ENCODE measurements around the gene GJC3. TPM values are rescaled to one million over a fixed set of nuclear protein-coding genes. Genes with fewer than 3 reads are reported as not detected.
"Not testable (repeated sequence)": the region's sequence is repeated elsewhere in the genome, so short reads cannot be mapped to it uniquely, and the experiment has no call there.

Gene GJC3, protein sequence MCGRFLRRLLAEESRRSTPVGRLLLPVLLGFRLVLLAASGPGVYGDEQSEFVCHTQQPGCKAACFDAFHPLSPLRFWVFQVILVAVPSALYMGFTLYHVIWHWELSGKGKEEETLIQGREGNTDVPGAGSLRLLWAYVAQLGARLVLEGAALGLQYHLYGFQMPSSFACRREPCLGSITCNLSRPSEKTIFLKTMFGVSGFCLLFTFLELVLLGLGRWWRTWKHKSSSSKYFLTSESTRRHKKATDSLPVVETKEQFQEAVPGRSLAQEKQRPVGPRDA
- total RNA-seq: 0.14 and 0.16 TPM in 2 replicates

DNA sequence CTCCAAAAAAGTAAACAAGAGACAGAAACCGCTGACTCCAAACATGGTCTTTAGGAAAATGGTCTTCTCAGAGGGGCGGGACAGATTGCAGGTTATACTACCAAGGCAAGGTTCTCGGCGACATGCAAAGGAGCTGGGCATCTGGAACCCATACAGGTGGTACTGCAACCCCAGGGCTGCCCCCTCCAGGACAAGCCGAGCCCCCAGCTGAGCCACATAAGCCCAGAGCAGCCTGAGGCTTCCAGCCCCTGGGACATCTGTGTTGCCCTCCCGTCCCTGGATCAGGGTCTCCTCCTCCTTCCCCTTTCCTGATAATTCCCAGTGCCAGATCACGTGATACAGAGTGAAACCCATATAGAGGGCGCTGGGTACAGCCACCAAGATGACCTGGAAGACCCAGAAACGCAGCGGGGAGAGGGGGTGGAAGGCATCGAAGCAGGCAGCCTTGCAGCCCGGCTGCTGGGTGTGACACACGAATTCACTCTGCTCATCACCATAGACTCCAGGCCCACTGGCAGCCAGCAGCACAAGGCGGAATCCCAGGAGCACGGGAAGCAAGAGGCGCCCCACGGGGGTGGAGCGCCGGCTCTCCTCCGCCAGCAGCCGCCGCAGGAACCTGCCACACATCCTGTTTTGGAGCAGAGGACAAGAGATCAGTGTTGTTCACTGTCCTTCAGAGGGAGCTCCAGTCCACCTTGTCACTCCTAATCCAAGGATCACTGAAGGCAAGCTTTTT, at the start of gene GJC3:
Gene GJC3 (minus strand): TSS at position 627 of the 736 bp plus-strand sequence. CDS start 0 bp downstream, at position 627.
- intact Hi-C loops (cut with micrococcal nuclease): loop anchor here (1.0 kb wide), 1 partner anchor 10 kb away; the partner anchor contains the start of gene TRIM4

DNA sequence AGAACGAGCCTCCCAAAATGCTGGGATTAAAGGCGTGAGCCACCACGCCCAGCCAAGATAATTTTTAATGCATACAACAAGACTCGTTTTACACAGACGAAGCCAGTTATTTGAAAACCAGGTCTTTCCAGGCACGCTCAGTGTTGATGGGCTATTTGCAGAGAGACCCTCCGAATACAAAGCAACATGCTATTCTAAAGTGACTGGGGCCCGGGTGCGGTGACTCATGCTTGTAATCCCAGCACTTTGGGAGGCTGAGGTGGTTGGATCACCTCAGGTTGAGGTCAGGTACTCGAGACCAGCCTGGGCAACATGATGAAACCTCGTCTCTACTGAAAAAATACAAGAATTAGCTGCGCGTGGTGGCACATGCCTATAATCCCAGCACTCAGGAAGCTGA, 47.2 kb upstream of the GJC3 start:
- intact Hi-C loops (cut with micrococcal nuclease): no loop called here

DNA sequence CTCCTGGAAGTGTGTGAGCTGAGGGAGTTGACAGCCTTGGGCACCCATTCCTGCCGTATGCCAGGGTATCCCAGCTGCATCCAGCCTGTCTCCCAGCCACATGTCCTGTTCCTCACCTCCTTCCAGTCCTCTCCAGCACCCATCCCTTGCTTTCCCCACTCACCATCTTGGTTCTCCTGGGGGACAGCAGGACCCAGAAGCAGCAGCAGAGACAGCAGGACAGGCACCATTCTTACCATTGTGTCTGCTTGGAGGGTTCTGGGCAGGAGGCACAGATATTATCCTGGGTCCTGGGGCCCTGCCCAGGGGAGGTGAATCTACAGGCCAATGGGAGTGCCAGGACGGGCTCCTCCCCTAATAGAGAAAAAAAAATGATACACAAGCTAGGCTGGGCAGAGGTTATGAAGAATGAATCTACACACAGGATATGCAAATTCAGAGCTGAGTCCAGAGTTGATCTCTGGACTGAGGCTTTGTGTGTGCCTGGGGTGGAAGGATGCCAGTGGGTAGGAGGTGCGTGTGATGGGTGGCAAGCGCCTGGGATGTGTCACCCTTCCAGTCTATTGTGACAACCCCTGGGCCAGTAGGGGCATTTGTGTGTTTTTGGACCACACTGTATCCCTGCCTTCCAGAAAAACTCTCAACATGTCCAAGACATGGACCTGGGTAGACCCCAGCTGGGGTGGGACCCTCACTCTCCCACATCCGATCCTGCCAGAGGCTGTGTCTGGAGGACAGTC, 46.5 kb upstream of the GJC3 start, which contains the start of gene AZGP1:
Gene AZGP1 (minus strand): TSS at position 250 of the 740 bp plus-strand sequence. CDS start 11 bp downstream, at position 239.
- intact Hi-C loops (cut with micrococcal nuclease): no loop called here

DNA sequence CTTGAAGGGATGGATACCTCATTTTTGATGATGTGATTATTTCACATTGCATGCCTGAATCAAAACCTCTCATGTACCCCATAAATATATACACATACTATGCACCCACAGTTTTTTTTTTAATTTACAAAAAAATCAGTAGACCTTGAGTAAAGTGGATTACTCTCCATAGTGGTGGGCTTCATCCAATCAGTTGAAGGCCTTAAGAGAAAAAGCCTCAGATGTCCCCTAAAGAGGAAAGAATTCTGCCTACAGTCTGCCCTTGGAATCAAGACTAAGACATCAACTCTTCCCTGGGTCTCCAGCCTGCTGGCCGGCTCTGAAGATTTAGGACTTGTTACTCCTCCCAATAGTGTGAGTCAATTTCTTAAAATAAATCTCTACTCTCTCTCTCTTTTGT, 45.3 kb upstream of the GJC3 start:
- intact Hi-C loops (cut with micrococcal nuclease): no loop called here

DNA sequence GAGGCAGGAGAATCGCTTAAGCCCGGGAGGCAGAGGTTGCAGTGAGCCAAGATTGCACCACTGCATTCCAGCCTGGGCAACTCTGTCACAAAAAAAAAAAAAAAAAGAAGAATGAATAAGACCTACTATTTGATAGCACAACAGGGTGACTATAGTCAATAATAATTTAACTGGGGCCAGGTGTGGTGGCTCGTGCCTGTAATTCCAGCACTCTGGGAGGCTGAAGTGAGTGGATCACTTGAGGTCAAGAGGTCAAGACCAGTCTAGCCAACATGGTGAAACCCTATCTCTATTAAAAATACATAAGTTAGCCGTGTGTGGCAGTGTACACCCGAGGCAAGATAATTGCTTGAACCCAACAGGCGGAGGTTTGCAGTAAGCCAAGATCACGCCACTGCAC, 44.4 kb upstream of the GJC3 start:
- intact Hi-C loops (cut with micrococcal nuclease): not testable (repeated sequence)

DNA sequence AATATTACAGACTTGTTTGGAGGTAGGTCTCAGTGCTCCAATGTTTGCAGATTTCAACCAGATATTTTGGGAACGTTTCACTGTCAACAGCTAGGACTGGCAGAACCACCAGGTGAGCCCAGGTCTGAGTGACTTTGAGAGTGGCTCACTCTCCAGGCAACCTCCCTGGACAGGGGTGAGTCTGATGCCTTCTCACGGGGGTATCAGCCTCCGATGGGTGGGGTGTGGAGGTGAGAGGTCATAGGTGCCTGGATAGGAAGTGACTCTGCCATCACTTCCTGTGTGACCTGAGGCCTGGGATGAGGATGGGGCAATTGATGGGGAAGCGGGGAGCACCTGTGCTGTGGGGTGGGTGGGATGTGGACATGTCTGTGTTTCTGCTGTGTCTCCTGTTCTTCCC, 41.8 kb upstream of the GJC3 start:
- intact Hi-C loops (cut with micrococcal nuclease): no loop called here

DNA sequence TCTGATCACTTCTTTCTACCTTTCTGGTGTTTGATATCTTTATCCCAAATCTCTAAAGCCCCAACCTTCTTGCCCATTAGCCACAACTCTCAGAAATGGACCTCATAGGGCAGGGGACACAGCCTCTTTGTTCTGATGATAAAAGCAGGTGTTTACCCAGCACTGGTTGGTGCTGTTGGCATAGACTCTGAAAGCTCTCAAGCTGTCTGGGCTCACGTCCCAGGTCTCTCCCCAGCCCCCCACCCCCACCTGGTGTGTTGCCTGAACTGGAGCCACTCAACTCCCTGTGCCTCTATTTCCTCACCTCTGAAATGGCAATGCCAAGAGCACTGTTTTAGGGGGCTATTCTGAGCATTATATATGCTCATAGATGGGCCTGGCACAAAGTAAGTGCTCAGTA, 40.4 kb upstream of the GJC3 start:
- intact Hi-C loops (cut with micrococcal nuclease): not testable (repeated sequence)

DNA sequence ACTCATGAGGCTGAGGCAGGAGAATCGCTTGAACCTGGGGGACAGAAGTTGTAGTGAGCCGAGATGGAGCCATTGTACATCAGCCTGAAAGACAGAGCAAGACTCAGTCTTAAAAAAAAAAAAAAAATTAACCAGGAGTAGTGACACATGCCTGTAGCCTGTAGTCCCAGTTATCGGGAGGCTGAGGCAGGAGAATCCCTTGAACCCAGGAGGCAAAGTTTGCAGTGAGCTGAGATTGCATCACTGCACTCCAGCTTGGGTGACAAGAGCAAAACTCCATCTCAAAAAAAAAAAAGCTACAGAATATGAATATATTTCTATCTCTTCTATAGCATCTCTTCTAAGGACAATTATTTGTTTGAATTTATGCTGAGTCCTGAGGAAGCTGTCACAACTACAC, 39.9 kb upstream of the GJC3 start:
- intact Hi-C loops (cut with micrococcal nuclease): no loop called here

DNA sequence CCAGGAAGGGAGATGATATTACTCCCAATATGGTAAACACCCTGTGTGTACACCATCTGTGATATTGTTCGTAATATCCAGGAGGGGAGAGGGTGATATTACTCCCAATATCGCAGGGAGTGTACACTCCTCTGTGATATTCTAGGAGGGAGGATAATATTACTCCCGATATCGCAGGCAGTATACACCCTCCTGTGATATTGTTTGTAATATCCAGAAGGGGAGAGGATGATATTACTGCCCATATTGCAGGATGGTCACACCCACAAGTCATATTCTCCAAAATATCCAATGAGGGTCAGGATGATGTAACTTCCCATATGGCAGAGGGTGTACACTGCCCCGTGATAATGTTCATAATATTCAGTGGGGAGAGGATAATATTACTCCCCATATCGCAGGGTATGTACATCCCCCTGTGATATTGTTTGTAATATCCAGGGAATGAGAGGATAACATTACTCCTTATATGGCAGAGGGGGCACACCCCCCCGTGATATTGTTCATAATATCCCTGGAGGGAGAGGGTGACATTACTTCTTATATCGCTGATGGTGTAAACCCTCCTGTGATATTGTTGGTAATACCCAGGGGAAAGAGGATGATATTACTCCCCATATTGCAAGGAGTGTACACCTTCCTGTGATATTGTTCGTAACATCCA, 29.3 kb upstream of the GJC3 start:
- intact Hi-C loops (cut with micrococcal nuclease): no loop called here

DNA sequence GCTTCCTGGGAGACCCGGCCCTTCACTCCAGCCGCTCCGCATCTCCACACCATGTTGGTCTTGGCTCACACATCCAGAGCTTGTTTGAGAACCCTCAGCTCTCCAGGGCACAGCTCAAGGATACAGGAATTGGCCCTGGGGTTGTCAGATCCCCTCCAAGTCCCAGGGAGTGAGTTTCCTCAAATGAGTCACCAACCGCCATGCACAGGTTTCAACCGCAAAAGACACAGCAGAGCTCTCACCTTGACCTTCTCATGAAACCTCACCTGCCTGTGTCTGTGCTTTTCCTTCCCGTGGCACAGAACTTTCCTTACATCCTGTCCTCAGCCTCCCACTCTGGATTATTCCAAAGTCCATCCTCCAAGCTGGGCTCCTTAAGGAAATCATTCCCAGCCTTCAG, 25.8 kb upstream of the GJC3 start:
- intact Hi-C loops (cut with micrococcal nuclease): no loop called here

DNA sequence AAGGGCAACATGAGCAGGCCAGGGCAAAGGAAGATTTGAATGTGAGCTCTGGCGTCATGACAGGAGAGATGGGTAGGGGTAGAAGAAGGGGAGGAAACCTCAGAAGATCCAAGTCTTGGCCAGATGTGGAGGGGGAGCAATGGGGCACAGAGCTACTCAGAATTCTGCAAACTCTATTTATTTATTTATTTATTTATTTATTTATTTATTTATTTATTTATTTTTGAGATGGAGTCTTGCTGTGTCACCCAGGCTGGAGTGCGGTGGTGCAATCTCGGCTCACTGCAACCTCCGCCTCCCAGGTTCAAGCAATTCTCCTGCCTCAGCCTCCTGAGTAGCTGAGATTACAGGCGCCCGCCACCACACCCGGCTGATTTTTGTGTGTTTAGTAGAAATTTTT, 25.2 kb upstream of the GJC3 start:
- intact Hi-C loops (cut with micrococcal nuclease): not testable (repeated sequence)

DNA sequence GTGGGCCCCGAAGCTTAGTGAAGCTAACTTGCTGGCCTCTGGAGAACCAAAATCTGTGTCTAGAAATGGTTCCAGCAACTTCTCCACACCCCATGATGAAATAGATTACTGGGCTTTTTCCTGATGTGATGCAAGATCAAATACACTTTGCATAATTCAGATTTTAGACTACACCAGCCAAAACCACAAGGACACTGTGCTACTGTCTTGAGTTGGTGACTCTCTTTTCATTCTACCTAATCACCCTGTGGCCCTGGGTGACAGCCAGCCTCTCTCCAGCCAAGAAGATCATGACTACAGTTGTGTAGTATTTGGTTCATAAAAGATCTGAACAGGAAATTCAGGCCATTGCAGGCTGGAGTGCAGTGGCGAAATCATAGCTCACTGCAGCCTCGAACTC, 24.2 kb upstream of the GJC3 start:
- intact Hi-C loops (cut with micrococcal nuclease): no loop called here

DNA sequence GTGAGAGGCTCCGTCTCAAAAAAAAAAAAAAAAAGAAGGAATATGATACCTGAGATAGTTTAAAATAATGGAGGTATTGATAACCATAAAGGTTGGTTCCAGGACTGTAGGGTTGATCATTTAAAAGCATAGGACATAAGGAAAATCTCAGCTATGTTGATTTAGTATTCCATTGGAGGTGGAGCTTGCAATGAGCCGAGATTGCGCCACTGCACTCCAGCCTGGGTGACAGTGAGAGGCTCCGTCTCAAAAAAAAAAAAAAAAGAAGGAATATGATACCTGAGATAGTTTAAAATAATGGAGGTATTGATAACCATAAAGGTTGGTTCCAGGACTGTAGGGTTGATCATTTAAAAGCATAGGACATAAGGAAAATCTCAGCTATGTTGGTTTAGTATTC, 23.2 kb upstream of the GJC3 start:
- intact Hi-C loops (cut with micrococcal nuclease): not testable (repeated sequence)

DNA sequence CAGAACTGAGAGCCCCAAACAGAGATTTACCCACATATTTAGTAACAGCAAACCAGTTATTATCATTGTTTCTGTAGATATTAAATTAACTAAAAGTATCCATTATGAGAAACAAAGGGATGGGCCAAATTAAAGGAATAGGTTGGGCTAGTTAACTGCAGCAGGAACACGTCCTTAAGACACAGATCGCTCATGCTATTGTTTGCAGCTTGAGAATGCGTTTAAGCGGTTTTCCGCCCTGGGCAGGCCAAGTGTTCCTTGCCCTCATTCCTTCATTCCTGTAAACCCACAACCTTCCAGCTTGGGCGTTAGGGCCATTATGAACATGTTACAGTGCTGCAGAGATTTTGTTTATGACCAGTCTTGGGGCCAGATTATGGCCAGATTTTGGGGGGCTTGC, 21.4 kb upstream of the GJC3 start:
- intact Hi-C loops (cut with micrococcal nuclease): not testable (repeated sequence)

DNA sequence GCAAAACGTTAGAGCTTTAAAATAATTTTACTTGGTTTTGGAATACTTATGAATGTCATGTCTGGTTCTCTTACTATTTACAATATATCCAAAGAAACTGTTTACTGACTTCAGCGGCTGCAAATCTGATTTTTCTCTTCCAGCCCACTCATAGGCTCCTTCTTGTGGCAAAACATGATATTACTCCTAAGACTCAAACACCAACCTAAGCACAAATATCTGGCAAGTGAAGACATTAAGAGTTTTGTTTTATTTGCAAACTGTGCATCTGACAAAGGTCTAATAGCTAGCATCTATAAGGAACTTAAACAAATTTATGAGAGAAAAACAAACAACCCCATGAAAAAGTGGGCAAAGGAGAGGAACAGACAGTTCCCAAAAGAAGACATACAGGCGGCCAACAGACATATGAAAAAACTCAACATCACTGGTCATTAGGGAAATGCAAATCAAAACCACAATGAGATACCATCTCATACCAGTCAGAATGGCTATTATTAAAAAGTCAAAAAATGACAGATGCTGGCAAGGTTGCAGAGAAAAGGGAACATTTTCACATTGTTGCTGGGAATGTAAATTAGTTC, 20.3 kb upstream of the GJC3 start:
- intact Hi-C loops (cut with micrococcal nuclease): no loop called here

DNA sequence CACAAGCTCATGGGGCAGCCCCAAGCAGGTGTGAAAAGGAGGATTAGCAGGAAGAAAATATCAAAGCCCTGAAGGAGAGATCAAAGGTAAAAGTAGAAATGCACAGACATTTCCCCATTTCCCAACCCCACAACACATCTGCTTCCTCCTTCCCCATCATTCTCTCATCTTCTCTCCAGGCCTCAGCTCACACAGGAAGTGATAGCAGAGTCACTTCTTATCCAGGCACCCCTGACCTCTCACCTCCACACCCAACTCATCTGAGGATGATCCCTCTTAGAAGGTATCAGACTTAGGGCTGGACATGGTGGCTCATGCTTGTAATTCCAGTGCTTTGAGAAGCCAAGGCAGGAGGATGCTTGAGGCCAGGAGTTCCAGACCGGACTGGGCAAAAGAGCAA, 18.2 kb upstream of the GJC3 start:
- intact Hi-C loops (cut with micrococcal nuclease): no loop called here

DNA sequence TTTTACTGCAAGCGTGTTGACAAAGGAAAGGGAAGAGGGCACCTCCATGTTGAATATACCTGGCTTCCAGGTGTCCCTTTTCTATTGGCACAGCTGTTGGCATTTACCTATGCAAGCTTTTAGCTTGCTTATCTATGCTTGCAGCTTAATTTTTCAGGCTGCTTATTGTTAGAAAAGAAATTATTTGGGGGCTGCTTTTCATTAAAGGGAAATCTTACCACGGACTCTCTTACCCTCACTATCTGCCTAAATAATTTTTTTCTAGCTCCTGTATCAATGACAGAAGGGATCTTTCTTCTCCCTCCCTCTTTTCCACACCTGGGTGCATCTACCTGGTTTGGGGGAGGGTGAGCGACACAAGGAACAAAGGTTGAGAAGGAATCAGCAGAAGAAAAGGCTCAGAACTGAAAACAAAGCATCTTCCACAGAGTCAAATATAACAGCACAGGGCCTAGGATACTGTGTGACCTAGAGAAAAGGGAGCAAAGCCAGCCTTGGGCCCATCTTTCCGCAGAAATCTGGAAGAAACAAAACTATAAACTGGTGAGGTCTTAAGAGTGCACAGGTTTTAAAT, 15.2 kb upstream of the GJC3 start:
- intact Hi-C loops (cut with micrococcal nuclease): no loop called here

DNA sequence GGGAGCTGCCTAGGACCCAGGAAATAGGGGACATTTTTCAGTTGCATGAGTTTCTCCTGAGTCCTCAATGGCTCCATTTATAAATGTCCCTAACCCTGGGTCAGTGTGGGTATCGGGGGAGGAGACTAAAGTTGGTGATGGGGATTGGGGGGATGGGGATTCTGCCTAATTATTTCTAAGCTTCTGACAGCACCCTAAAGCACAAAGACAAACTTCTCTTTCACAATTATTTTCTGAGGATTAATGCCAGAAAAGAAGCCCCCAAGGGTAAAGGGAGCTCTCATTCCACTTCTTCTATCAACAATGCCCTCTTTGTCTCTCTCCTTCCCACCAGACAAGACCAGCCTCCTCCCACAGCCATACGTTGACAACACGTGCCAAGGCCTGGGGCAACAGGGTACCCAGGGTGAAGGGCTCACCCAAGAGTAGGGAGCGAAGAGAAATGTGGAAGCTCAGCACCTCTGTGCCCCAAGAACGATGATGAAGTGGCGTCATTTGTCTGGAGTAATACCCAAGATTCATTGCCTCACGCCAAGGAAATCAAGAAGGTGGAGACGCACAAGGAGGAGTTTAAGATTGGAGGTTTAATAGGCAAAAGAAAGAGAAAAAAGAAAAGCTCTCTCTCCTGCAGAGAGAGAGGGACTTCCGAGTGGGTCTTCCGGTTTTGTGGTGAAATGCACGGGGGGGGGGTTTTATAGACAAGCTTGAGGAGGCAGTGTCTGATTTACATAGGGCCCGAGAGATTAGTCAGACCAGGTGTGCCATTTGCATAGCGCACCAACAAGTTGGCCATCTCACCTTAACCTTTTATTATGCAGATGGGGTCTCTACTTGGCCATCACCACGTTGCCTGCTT, 14.4 kb upstream of the GJC3 start:
- intact Hi-C loops (cut with micrococcal nuclease): no loop called here

DNA sequence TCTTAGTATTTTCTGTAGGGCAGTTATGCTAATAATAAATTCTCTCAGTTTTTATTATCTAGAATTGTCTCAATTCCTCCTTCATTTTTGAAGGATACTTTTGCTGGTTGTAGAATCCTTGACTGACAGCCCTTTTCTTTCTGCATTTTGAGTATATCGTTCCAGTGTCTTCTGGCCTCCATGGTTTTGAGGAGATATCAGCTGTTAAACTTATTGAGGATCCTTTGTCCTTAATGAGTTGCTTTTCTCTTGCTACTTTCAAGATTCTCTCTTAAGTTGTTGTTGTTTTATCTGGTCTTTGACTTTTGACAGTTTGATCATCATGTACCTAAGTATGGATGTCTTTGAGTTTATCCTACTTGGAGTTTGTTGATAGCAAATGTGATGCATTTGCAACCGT, 8.9 kb upstream of the GJC3 start:
- intact Hi-C loops (cut with micrococcal nuclease): no loop called here

DNA sequence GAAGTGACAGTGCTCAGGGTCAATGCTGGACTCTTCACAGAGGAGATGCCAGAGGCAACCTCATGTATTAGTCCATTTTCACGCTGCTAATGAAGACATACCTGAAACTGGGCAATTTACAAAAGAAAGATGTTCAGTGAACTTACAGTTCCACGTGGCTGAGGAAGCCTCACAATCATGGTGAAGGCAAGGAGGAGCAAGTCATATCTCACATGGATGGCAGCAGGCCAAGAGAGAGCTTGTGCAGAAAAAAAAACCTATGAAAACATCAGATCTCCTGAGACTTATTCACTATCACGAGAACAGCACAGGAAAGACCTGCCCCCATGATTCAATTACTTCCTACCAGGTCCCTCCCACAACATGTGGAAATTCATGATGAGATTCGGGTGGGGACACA, 5.6 kb upstream of the GJC3 start:
- intact Hi-C loops (cut with micrococcal nuclease): not testable (repeated sequence)

Data from T-helper 2 cell treated with Interferon-gamma antibody and Interleukin-4, amounts not matched to agents 100 ng/mL and 5 ng/mL, for 36 hours (primary cell).